Tibial nerve (tissue), 4 donors: ENCODE results near the gene TTC7B.
"Not testable (repeated sequence)": the region's sequence is repeated elsewhere in the genome, so short reads cannot be mapped to it uniquely, and the experiment has no call there.

ENCODE experiments used
- EP300 ChIP-seq, 2 donors: sonication (generic); formaldehyde crosslinking; IDR thresholded peaks; one replicate each; pipeline ENCODE4 v1.6.1; 2017; ENCODE audit warnings: antibody characterized with exemption in 2 of 2, mild to moderate bottlenecking in 1 of 2
- POLR2A ChIP-seq, 2 donors: fragments of 450-650 bp; IDR thresholded peaks; one replicate each; pipeline ENCODE4 v1.6.1; 2017; ENCODE audit warnings: antibody characterized with exemption in 2 of 2, mild to moderate bottlenecking in 2 of 2, moderate library complexity in 2 of 2
- TF ChIP-seq, protein P1 (sequence below), 5 experiments: fragments of 200-600 bp in 3 of 5; fragments of 450-650 bp in 2 of 5; sonication (generic) in 3 of 5; IDR thresholded peaks; one replicate each; pipeline ENCODE4 v1.5.1; 2016 to 2019; ENCODE audit warnings: antibody characterized with exemption in 5 of 5, mild to moderate bottlenecking in 3 of 5, moderate library complexity in 2 of 5

DNA sequence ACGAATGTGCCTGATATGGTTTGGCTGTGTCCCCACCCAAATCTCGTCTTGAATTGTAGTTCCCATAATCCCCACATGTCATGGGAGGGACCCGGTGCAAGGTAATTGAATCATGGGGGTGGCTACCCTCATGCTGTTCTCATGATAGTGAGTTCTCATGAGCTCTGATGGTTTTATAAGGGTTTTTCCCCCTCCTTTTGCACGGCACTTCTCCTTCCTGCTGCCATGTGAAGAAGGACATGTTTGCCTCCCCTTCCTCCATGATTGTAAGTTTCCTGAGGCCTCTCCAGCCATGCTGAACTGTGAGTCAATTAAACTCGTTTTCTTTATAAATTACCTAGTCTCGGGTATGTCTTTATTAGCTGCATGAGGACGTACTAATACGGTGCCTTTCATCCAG is 289.7 kb downstream of the TTC7B start:
- TF ChIP-seq, protein P1, sequence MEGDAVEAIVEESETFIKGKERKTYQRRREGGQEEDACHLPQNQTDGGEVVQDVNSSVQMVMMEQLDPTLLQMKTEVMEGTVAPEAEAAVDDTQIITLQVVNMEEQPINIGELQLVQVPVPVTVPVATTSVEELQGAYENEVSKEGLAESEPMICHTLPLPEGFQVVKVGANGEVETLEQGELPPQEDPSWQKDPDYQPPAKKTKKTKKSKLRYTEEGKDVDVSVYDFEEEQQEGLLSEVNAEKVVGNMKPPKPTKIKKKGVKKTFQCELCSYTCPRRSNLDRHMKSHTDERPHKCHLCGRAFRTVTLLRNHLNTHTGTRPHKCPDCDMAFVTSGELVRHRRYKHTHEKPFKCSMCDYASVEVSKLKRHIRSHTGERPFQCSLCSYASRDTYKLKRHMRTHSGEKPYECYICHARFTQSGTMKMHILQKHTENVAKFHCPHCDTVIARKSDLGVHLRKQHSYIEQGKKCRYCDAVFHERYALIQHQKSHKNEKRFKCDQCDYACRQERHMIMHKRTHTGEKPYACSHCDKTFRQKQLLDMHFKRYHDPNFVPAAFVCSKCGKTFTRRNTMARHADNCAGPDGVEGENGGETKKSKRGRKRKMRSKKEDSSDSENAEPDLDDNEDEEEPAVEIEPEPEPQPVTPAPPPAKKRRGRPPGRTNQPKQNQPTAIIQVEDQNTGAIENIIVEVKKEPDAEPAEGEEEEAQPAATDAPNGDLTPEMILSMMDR (IDR thresholded peaks at IDR 0.05), result not testable (repeated sequence)
- TF ChIP-seq POLR2A, EP300 (IDR thresholded peaks at IDR 0.05): not testable (repeated sequence)
